Astrocyte of the cerebellum (primary cell): Measurements from ENCODE around the gene ETV7.

Source experiments
- DNase-seq: peaks from one replicate; pipeline ENCODE4 v3.0.0-alpha.2; 2011; ENCODE audit warnings: low read depth
- H3K4me3 ChIP-seq: 2 replicates; pipeline ENCODE4 v1.5.1; 2011; ENCODE audit warnings: mild to moderate bottlenecking, low read depth, low read length, moderate library complexity
- CTCF ChIP-seq: IDR thresholded peaks from 2 replicates; pipeline ENCODE4 v1.5.1; 2012; ENCODE audit warnings: low read length, low read depth, moderate library complexity, mild to moderate bottlenecking; ENCODE audit errors: missing control alignments
- in situ Hi-C: cut with HindIII; loops from 2 replicates; pipeline ENCODE4 v1.10.0; 2017; ENCODE audit warnings: low sequenced_read_pairs

The ETV7 gene

GRCh38 chr6:36387440-36388303 is at the start of gene ETV7:
ETV7 (minus strand) TSS chr6:36387669; CDS start chr6:36387541, 128 bp downstream.
- H3K4me3 ChIP-seq, result peak within 1 kb of the TSS; percentile 49
- in situ Hi-C loops, result no loop called here
- TF ChIP-seq CTCF, result no peak
- no peak for DNase-seq

- TF ChIP-seq CTCF, result no peak
- no peak overlapping the region for H3K4me3 ChIP-seq
- in situ Hi-C loops, result no loop called here
- no peak for DNase-seq
Measured at GRCh38 chr6:36436466-36436865, 49.0 kb upstream of the ETV7 start.

- H3K4me3 ChIP-seq, result no peak overlapping the region
- in situ Hi-C loops, result no loop called here
- TF ChIP-seq CTCF, result no peak
- peak; percentile 27 for DNase-seq
Measured at GRCh38 chr6:36432151-36432671, 44.7 kb upstream of the ETV7 start.

- TF ChIP-seq CTCF, result no peak
- DNase-seq, result no peak
- in situ Hi-C loops, result no loop called here
- no peak overlapping the region for H3K4me3 ChIP-seq
Measured at GRCh38 chr6:36431197-36431596, 43.7 kb upstream of the ETV7 start.

- in situ Hi-C loops, result no loop called here
- no peak for DNase-seq
- TF ChIP-seq CTCF, result no peak
- no peak overlapping the region for H3K4me3 ChIP-seq
Measured at GRCh38 chr6:36430351-36430750, 42.9 kb upstream of the ETV7 start.

- peak; percentile 35 for TF ChIP-seq CTCF
- in situ Hi-C loops, result no loop called here
- no peak overlapping the region for H3K4me3 ChIP-seq
- no peak for DNase-seq
Measured at GRCh38 chr6:36428911-36429310, 41.4 kb upstream of the ETV7 start.
